HEK293T (cell line): ENCODE results near the gene GNAQ.

Experiments used
- CTCF ChIA-PET: fragments of 350-600 bp; formaldehyde crosslinking; extraction: SDS; loops from one replicate; lab custom pipeline; 2021; ENCODE audit warnings: antibody characterized with exemption, inconsistent platforms; lab: Yijun Ruan, JAX
- POLR2A ChIA-PET: fragments of 350-600 bp; formaldehyde crosslinking; extraction: SDS; loops from one replicate; lab custom pipeline; 2020; ENCODE audit warnings: antibody characterized with exemption, inconsistent platforms; lab: Yijun Ruan, JAX
- DNase-seq: peaks from one replicate; pipeline ENCODE4 v3.0.0; 2012; ENCODE audit warnings: mixed read lengths; ENCODE audit errors: extremely low spot score
- ARNT ChIP-seq: fragments of 450-650 bp; IDR thresholded peaks from 2 replicates; pipeline ENCODE4 v1.6.1; 2017; ENCODE audit warnings: mild to moderate bottlenecking
- FOXK2 ChIP-seq: fragments of 450-650 bp; IDR thresholded peaks from 2 replicates; pipeline ENCODE4 v1.6.1; 2016; ENCODE audit warnings: mild to moderate bottlenecking
- HDGF ChIP-seq: fragments of 450-650 bp; IDR thresholded peaks from 2 replicates; pipeline ENCODE4 v1.6.1; 2017; ENCODE audit warnings: antibody characterized with exemption, borderline replicate concordance
- NFRKB ChIP-seq: fragments of 450-650 bp; IDR thresholded peaks from 2 replicates; pipeline ENCODE4 v1.6.1; 2016; ENCODE audit warnings: mild to moderate bottlenecking, moderate library complexity
- SUZ12 ChIP-seq: fragments of 450-650 bp; IDR thresholded peaks from 2 replicates; pipeline ENCODE4 v1.6.1; 2016; ENCODE audit warnings: mild to moderate bottlenecking
- TARDBP ChIP-seq: fragments of 450-650 bp; IDR thresholded peaks from 2 replicates; pipeline ENCODE4 v1.6.1; 2016
- ZNF384 ChIP-seq: fragments of 450-650 bp; IDR thresholded peaks from 2 replicates; pipeline ENCODE4 v1.6.1; 2016

Gene GNAQ

DNA sequence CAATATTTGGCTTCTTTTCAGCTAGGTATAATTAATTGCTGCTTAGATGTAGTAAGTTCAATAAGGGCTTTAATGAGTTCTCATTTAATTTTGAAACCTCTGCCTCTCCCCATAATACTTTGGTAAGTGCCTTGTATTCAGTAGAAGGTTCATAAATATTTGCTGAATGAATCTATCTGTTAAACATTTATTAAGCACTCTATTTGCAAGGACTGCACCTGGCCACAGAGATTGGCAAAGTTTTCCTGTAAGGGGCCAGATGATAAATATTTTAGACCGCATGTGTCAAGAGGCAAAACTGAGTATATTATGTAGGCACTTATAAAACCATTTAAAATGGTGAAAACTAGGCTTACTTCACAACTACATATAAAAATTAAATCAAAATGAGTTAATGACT lies 364.5 kb downstream of the GNAQ start:
- no peak for TF ChIP-seq TARDBP
- TF ChIP-seq ZNF384: no peak
- TF ChIP-seq NFRKB: no peak
- TF ChIP-seq SUZ12: no peak
- TF ChIP-seq FOXK2: no peak
- TF ChIP-seq HDGF: no peak
- no peak for TF ChIP-seq ARNT
- POLR2A ChIA-PET: no interaction called here
- CTCF ChIA-PET: no interaction called here
- DNase-seq: no peak
